ENCODE results near the gene ASCL2. TPM values are rescaled to one million over a fixed set of nuclear protein-coding genes. Genes with fewer than 3 reads are reported as not detected.

The ASCL2 gene
- total RNA-seq, 2 experiments from 2014 or later = not detected

DNA sequence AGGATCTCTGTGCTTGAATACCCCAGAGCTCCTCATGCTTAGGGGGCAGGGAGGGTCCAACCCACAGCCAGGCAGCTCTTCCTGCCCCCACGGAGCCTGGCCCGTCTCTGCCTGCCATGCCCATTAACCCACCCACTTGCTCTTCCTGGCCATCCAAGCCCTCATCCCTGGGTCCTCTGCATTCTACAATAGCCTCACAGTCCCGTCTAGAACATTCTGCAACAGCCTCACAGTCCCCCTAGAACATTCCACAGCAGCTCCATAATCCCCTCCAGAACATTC is 46.5 kb upstream of the ASCL2 start:
- no peaks in the 10 kb centered on the region for H3K36me3 ChIP-seq (ENCODE audit: insufficient read depth, low read length)
- no peaks in the 10 kb centered on the region for H3K79me2 ChIP-seq (ENCODE audit: insufficient read depth, low read depth, low read length)
- H3K4me3 ChIP-seq (ENCODE audit: low read depth, low read length, poor library complexity, severe bottlenecking) = no peak overlapping the region
- no TSS peak for BruUV-seq (replicated peaks)
- H4K20me1 ChIP-seq (ENCODE audit: insufficient read depth, low read length) = no peaks in the 10 kb centered on the region
- TF ChIP-seq, protein P1, sequence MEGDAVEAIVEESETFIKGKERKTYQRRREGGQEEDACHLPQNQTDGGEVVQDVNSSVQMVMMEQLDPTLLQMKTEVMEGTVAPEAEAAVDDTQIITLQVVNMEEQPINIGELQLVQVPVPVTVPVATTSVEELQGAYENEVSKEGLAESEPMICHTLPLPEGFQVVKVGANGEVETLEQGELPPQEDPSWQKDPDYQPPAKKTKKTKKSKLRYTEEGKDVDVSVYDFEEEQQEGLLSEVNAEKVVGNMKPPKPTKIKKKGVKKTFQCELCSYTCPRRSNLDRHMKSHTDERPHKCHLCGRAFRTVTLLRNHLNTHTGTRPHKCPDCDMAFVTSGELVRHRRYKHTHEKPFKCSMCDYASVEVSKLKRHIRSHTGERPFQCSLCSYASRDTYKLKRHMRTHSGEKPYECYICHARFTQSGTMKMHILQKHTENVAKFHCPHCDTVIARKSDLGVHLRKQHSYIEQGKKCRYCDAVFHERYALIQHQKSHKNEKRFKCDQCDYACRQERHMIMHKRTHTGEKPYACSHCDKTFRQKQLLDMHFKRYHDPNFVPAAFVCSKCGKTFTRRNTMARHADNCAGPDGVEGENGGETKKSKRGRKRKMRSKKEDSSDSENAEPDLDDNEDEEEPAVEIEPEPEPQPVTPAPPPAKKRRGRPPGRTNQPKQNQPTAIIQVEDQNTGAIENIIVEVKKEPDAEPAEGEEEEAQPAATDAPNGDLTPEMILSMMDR (conservative IDR thresholded peaks at IDR 0.05; ENCODE audit: low read length) = no peak
- no peak for TF ChIP-seq EZH2phosphoT487 (IDR thresholded peaks at IDR 0.05; ENCODE audit: borderline replicate concordance, low read depth, low read length)
- ChIA-PET CTCF (ENCODE audit: unreplicated experiment) (no interaction called here), POLR2A (no interaction called here)
- H2AFZ ChIP-seq (ENCODE audit: low read length) = no peak overlapping the region
- H3K9me2 ChIP-seq (ENCODE audit: insufficient read depth, low read length) = no peaks in the 10 kb centered on the region
- no peak overlapping the region for H3K4me2 ChIP-seq (ENCODE audit: low read length)
- DNase-seq (ENCODE audit: low spot score) = no peak
- no peaks in the 10 kb centered on the region for H3K9me3 ChIP-seq (ENCODE audit: low read length)
- H3K4me1 ChIP-seq (ENCODE audit: insufficient read depth, low read length, poor library complexity, severe bottlenecking) = no peaks in the 10 kb centered on the region
- intact Hi-C loops (cut with micrococcal nuclease; ENCODE audit: unreplicated experiment) = no loop called here
- no peak overlapping the region for H3K27ac ChIP-seq (ENCODE audit: low read depth, low read length, poor library complexity, severe bottlenecking)

GRCh38 chr11:2316169-2316962 is 46.0 kb upstream of the ASCL2 start:
- POLR2A ChIA-PET = no interaction called here
- no TSS peak for BruUV-seq (replicated peaks)
- Histone ChIP-seq H3K4me2 (ENCODE audit: low read length) (no peak overlapping the region), H3K27ac (ENCODE audit: low read depth, low read length, poor library complexity, severe bottlenecking) (no peak overlapping the region), H3K9me2 (ENCODE audit: insufficient read depth, low read length) (no peaks in the 10 kb centered on the region), H4K20me1 (ENCODE audit: insufficient read depth, low read length) (no peaks in the 10 kb centered on the region), H3K4me1 (ENCODE audit: insufficient read depth, low read length, poor library complexity, severe bottlenecking) (no peaks in the 10 kb centered on the region), H3K9me3 (ENCODE audit: low read length) (no peaks in the 10 kb centered on the region), H3K79me2 (ENCODE audit: insufficient read depth, low read depth, low read length) (no peaks in the 10 kb centered on the region), H3K36me3 (ENCODE audit: insufficient read depth, low read length) (no peaks in the 10 kb centered on the region), H3K4me3 (ENCODE audit: low read depth, low read length, poor library complexity, severe bottlenecking) (no peak overlapping the region), H2AFZ (ENCODE audit: low read length) (no peak overlapping the region)
- intact Hi-C loops (cut with micrococcal nuclease; ENCODE audit: unreplicated experiment) = no loop called here
- CTCF ChIA-PET (ENCODE audit: unreplicated experiment) = no interaction called here
- no peak for TF ChIP-seq EZH2phosphoT487 (IDR thresholded peaks at IDR 0.05; ENCODE audit: borderline replicate concordance, low read depth, low read length)
- TF ChIP-seq, protein P1 (conservative IDR thresholded peaks at IDR 0.05; ENCODE audit: low read length) = no peak
- DNase-seq (ENCODE audit: low spot score) = no peak

- Histone ChIP-seq H2AFZ (ENCODE audit: low read length) (no peak overlapping the region), H3K36me3 (ENCODE audit: insufficient read depth, low read length) (no peaks in the 10 kb centered on the region), H3K9me2 (ENCODE audit: insufficient read depth, low read length) (no peaks in the 10 kb centered on the region), H3K4me3 (ENCODE audit: low read depth, low read length, poor library complexity, severe bottlenecking) (no peak overlapping the region), H3K27ac (ENCODE audit: low read depth, low read length, poor library complexity, severe bottlenecking) (no peak overlapping the region), H3K4me2 (ENCODE audit: low read length) (no peak overlapping the region), H3K79me2 (ENCODE audit: insufficient read depth, low read depth, low read length) (no peaks in the 10 kb centered on the region), H4K20me1 (ENCODE audit: insufficient read depth, low read length) (no peaks in the 10 kb centered on the region), H3K9me3 (ENCODE audit: low read length) (no peaks in the 10 kb centered on the region), H3K4me1 (ENCODE audit: insufficient read depth, low read length, poor library complexity, severe bottlenecking) (no peaks in the 10 kb centered on the region)
- no peak for DNase-seq (ENCODE audit: low spot score)
- ChIA-PET CTCF (ENCODE audit: unreplicated experiment) (no interaction called here), POLR2A (no interaction called here)
- intact Hi-C loops (cut with micrococcal nuclease; ENCODE audit: unreplicated experiment) = no loop called here
- BruUV-seq (replicated peaks) = no TSS peak
- TF ChIP-seq EZH2phosphoT487 (IDR thresholded peaks at IDR 0.05; ENCODE audit: borderline replicate concordance, low read depth, low read length) = no peak
- TF ChIP-seq, protein P1 (conservative IDR thresholded peaks at IDR 0.05; ENCODE audit: low read length) = no peak
Measured at GRCh38 chr11:2315395-2316168, 45.2 kb upstream of the ASCL2 start.
